HG02973 (cell line): ENCODE data around the gene RAB28.

Experiments used
- ATAC-seq: cut with Tn5 transposase; IDR thresholded peaks from one replicate; pipeline ENCODE4 v1.9.1; 2021; ENCODE audit warnings: moderate library complexity; ENCODE audit not compliant: unreplicated experiment

RAB28 gene

GRCh38 chr4:13384055-13384454 lies 100.1 kb downstream of the RAB28 start:
- ATAC-seq, result no peak

DNA sequence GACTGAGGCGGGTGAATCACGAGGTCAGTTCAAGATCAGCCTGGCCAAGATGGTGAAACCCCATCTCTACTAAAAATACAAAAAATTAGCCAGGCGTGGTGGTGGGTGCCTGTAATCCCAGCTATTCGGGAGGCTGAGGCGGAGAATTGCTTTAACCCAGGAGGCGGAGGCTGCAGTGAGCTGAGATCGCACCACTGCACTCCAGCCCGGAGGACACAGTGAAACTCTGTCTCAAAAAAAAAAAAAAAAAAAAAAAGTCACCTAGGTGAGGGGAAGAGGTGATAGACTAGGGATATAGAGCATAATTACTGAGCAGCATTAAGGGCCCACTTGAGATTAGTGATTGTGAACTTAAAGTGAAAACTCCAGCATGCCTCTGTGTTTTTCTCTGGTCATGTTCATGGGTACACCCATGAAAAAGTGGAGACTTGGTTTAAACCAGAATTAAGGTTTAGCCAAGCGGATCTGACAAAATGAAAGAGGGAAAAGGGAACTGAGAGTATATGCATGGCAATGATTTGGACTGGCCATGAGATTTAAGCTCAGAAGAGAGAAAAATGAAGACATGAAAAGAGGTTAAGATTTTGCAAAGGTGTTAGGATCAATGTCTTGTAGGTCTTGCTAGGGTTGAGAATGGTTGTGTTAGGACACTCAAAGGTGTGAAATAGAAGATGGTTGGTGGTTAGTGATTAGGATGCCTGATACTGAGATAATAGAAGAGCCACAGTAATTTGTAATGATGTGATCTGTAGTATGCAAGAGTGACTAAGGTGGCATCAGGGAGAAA lies 105.0 kb downstream of the RAB28 start:
- peak; percentile 80 for ATAC-seq

DNA sequence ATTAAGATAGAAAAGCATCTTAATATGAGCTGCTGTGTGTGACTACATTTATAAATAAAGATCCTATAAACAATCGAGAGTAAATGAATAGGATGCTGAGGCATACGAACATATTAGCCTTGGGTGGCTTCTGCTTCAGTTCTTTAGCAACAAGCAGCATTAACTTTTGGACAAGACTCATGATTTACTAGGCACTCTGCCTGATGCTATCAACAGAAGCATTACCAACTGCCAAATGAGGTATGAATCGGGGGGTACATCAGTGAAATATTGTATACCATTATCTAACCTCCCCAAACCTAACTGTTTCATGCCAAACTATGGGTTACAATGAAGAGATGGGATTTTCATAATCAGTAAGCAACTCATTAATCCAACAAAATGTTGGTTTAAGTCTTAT lies 113.1 kb downstream of the RAB28 start:
- no peak for ATAC-seq

GRCh38 chr4:13368217-13368616 lies 115.9 kb downstream of the RAB28 start:
- no peak for ATAC-seq

DNA sequence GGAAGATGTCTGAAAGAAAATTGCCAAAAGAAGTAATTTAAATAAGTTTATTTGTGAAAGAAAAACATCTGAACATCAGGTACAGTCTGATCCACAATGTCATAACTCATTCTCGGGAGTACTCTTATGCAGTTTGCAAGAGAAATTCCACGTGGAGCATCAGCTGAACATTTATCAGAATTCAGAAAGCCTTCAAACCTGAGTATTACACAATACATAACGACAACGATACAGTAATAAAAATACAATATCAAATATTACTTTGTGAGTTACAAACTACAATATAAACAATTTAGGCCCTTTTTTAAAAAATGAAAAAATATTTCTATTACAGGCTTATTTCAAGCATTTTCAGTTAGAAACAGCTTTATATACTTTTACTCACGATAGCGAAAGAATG lies 116.4 kb downstream of the RAB28 start:
- no peak for ATAC-seq

- ATAC-seq, result no peak
Observed at GRCh38 chr4:13367244-13367643, 116.9 kb downstream of the RAB28 start.

- no peak for ATAC-seq
Observed at GRCh38 chr4:13365195-13365594, 118.9 kb downstream of the RAB28 start.

GRCh38 chr4:13364653-13365052 lies 119.5 kb downstream of the RAB28 start:
- ATAC-seq, result no peak

DNA sequence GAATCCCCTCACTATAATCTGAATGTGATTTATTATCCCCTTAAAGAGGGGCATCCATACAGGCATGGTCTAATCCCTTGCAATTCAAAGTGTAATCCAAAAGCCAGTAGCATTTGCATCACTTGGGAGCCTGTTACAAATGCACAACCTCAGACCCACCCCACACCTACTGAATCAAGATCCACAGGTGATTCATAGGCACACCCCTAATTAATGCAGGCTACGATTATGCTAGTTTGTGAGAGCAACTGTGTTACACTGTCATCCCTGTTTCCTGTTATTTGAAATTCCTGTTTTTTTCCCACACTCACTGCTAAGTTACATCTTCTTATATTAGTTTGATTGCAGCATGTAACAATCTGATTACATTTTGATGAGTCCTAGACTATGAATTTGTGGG lies 120.0 kb downstream of the RAB28 start:
- no peak for ATAC-seq

GRCh38 chr4:13359809-13360208 lies 124.3 kb downstream of the RAB28 start:
- ATAC-seq, result no peak

DNA sequence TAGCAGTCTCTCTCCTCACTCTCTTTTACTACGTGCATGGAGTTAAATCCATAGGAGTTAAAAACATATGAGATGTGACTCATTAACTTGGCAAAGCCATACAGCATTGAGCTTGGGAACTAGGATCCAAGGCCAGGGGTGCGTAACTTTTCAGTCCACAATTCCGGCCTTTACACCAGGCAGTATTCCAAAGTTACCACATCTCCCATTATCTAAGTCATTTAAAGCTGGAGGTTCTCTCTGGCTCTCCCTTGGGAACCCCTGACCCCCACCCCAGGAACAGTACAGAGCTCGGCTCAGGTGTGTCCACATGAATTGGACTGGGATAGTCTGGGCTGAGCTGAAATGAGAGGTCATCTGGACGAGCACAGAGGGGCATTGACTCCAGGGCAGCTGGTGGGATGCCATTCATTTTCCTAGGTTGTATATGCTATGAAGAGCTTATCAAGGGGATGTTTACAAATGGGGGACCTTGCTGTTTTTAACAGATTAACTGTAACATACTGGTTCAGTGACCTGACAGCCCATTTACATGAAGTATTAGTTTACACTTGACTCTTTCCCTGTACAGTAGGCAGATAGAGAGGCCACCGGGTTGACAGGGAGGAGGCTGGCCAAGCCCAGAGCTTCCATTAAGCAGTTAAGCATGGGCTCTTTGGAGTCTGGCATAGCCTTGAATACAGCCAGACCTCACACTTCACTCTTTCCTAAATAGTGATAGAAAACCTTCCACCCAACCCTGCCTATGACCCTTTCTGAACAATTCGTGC lies 128.8 kb downstream of the RAB28 start:
- ATAC-seq, result no peak

GRCh38 chr4:13349096-13349495 lies 135.0 kb downstream of the RAB28 start:
- no peak for ATAC-seq

DNA sequence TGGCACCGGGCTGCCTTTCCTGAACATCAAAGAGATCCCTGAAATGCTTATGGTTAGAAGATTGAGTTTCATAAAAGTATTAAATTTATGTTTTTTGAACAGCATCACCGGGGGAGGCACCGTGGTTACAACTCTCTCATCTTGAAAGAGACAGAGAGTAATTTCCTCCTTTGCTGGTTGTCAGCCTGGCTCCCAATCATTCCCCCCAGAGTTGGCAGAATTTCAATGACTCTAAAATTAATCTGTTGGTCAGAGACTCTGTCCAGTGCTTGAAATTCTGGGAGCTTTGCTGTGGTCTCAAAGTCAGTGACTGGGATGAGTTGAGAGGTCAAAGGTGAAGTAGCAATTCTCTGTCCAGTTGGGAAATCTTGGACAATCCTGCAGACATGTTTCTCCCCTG lies 135.9 kb downstream of the RAB28 start:
- no peak for ATAC-seq

DNA sequence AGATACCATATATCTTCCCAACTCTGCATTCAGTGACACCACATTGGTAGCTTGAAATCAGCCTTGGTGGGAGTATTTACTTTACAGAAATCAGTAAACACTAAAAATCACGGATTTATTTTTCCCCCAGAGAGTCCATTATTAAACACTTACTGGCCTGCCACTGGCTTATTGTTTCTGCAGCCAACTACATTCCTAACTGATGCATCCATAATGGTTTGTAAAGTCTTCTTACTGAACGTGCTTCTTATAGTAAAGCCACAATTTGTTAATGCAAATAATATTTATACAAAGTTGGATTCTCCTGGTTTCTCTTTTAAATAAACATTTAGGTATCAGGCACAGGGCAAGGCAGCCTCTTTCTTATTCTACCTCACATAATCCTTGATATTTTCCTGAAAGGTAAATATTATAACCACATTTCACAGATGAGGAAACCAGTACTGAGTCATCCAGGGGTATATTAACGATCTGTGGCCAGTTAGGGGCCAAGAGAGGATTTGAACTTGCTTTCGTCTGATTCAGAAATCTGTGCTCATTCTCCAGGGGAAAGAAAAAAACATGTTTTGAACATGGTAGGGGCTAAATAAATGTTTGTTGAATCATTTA lies 136.5 kb downstream of the RAB28 start:
- no peak for ATAC-seq

- no peak for ATAC-seq
Observed at GRCh38 chr4:13344216-13344615, 139.9 kb downstream of the RAB28 start.

DNA sequence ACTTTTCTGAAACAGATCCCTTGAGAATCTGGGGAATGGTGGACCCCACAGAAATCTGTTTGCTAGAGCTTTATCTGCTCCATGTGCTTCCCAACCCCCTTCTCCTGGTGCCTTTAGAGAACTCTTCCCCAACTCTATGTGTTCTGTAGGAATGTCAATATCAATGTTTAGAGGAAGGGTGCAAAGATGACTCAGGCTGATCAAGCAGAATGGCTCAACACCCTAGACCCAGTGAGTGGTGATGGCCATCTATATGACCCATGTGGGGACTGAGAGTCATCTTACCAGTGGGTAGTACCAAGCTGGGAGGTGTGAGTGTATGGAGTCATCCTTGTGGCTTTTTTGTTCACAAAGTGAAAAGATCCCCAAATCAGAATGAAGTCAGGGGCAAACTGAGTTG lies 143.5 kb downstream of the RAB28 start:
- ATAC-seq, result no peak

DNA sequence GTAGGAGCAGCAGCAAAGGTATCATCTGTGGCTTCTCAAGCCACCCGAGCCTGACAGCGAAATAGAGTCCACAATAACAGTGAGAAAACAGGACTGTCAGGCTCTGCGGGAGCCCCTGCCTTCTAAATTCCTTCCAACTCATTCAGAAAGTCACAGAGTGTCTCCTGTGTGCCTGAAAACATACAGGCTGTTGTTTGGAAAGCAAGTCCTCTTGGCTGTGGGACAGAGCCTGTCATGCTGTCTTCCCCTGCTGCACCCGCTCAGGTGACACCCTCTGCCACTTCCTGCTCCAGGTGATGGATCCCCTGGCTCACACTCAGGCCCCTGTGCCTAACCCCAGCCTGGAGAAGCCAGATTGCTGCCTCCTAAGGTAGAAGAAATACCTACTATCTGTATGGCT lies 152.3 kb downstream of the RAB28 start:
- ATAC-seq, result no peak

- ATAC-seq, result no peak
Observed at GRCh38 chr4:13329963-13330362, 154.2 kb downstream of the RAB28 start.

DNA sequence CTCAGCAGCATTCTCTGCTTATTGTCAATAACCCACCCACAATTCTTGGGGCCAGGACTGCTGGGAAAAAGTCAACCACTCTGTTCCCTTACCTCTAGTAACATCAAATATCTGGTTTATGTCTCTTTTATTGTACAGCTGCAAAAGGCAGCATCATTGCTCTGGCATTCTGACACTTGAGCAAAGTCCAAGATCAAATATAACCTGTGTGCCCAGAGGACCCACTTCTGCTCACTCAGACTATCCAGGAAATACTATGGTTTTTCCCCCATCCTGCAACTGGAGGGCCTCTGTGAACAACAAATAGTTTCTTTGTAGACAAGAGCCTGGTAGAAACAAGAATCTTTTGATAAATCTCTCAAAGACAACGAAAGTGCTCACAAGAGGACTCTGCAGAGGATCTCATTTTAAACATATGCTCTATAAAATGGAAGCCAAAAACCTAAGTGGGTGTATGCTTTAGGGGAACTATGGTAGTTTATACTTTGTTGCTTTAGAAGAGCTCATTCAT lies 154.7 kb downstream of the RAB28 start:
- ATAC-seq, result no peak

DNA sequence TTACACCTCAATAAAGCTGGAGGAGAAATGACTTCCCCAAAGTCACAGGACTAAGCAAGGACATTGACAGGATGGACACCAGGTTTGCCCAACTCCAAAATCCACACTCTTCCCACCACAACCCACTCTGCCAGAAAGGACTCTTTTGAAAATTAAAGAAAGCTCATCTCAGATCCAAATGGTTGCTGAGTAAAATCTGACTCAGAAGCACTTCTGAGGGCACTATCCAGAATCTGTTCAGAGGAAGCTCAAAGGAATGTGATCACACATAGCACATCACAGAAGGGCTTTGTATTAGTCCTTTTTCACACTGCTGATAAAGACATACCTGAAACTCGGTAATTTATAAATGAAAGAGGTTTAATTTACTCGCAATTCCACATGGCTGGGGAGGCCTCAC lies 155.5 kb downstream of the RAB28 start:
- ATAC-seq, result no peak

- ATAC-seq, result no peak
Observed at GRCh38 chr4:13327991-13328390, 156.1 kb downstream of the RAB28 start.

GRCh38 chr4:13325744-13326143 lies 158.4 kb downstream of the RAB28 start:
- ATAC-seq, result no peak
